Femur (tissue), 1 donor: Measurements from ENCODE around the gene GAK.

Experiments used
- DNase-seq: peaks from one replicate; pipeline ENCODE4 v3.0.0-alpha.2; 2017

The GAK gene

GRCh38 chr4:866068-866760 lies 65.9 kb downstream of the GAK start:
- DNase-seq: no peak

- no peak for DNase-seq
These were observed 66.5 kb downstream of the GAK start for GRCh38 chr4:865572-865971.

DNA sequence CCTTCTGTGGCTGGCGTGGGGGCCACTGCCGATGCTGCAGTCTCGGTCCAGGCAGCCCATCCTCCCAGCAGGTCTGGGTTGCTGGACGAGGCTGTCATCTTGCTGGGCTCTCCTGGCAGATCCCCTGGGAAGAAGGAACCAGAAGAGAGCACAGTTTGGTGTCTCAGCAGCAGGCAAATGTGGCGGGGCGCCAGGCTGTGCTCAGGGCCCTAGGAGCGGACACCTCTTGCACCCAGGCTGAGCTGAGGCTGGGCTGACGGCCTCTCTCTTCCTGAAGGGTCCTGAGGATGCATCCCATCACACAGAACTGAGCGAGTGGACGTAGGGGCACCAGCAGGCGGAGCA lies 67.0 kb downstream of the GAK start:
- no peak for DNase-seq

DNA sequence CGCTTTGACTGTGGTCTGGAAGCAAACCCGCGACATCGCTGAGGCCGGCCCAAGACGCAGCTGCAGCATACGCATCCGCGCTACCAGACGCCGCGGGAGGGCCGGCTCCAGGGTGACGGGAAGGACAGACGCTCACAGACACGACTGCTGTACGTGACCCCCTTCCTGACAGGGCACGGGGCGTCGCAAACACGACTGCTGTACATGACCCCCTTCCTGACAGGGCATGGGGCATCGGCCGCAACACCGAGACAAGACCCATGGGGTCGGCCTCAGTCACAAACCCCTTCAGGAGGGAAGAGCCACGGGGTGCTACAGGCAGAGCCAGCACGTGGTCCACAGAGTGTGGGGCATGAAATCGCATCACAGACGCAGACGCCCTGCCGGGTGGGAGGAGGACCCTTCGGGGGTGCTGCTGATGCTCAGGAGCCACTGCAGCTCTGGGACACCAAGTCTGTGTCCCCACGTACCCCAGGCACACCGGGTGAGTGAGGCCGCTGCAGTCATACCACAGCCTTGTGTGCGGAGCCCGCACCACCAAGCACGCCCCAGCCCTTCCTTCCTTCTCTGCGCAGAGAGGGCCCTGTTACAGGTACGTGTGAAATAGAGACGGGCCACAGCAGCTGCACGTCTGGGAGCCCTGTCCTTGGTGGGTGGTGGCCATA lies 67.5 kb downstream of the GAK start:
- DNase-seq: no peak

GRCh38 chr4:860561-860960 lies 71.6 kb downstream of the GAK start:
- no peak for DNase-seq

- DNase-seq: no peak
These were observed 72.6 kb downstream of the GAK start for GRCh38 chr4:859496-859895.

DNA sequence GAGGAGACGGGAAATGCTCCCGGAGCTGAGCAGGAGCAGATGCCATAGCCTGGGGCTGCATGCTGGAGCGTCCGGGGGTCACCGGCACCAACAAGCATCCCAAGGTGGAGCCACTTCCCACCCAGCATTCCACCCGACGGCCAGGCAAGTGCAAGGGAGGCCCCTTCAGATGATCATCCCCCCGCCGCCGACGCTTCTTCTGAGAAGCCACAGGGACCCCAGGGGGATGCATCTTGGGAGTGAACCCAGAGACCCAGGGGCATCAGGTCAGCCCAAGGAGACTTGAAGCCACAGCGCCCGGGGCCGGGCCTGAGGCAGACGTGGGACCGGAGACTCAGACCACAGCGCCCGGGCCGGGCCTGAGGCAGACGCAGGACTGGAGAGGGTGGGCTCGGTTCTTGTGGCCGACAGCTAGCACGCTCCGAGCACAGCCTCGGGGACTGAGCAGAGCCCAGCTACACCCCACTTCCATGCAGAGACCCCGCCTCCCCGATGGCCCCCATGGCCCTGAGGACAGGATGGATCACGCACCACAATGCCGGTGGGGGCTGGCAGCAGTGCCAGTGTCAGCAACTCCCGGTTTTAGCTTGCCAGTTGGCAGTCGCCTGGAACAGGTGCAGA lies 73.2 kb downstream of the GAK start:
- DNase-seq: no peak

GRCh38 chr4:858041-858481 lies 74.1 kb downstream of the GAK start:
- DNase-seq: no peak

GRCh38 chr4:857461-857860 lies 74.7 kb downstream of the GAK start:
- no peak for DNase-seq

- DNase-seq: no peak
These were observed 75.8 kb downstream of the GAK start for GRCh38 chr4:856225-856901.

DNA sequence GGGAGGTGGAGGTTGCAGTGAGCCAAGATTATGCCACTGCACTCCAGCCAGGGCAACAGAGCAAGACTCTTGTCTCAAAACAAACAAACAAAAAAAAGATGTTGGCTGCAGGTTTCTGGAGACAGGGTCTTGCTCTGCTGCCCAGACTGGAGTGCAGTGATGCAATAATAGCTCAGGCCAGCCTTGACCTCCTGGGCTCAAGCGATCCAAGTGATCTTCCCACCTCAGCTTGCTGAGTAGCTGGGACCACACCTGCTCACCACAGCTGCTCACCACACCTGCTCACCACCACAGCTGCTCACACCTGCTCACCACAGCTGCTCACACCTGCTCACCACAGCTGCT lies 76.3 kb downstream of the GAK start:
- no peak for DNase-seq

GRCh38 chr4:854356-854755 lies 77.8 kb downstream of the GAK start:
- no peak for DNase-seq

GRCh38 chr4:853416-853781 lies 78.7 kb downstream of the GAK start:
- no peak for DNase-seq

DNA sequence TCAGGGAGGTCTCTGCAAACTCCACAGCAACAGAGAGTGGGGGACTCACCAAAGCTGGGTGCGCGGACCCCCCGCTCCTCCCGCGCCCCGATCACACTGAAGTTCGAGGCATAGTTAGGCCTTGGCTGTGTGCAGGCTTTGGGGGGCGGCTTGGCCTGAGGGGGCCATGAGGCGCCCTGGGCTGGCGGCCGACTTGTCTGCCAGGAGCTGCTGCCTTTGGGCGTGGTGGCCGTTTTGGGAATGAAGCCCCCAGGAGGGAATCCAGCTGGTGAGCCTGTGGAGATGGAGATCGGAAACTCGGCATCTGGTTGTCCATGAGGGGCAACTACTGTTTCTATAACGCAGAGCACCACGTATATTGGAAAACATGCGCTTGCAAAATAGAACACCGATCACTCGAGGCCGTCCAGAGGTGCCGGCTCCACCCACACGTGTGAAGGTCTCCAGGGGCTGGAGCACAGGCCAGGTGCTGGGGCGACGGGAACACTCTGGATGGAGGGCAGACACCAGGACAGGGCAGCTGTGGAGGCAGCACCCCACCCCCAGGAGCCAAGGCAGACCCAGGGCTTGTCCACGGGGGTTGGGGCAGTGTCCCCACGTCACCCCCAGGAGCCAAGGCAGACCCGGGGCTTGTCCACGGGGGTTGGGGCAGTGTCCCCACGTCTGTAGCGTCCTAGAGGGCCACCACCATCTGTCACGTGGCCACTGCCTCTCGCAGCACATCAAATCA lies 80.2 kb downstream of the GAK start:
- no peak for DNase-seq

GRCh38 chr4:850323-850945 lies 81.7 kb downstream of the GAK start:
- DNase-seq: no peak

- DNase-seq: no peak
These were observed 82.5 kb downstream of the GAK start for GRCh38 chr4:849478-850175.

GRCh38 chr4:848803-849477 lies 83.2 kb downstream of the GAK start:
- DNase-seq: no peak

DNA sequence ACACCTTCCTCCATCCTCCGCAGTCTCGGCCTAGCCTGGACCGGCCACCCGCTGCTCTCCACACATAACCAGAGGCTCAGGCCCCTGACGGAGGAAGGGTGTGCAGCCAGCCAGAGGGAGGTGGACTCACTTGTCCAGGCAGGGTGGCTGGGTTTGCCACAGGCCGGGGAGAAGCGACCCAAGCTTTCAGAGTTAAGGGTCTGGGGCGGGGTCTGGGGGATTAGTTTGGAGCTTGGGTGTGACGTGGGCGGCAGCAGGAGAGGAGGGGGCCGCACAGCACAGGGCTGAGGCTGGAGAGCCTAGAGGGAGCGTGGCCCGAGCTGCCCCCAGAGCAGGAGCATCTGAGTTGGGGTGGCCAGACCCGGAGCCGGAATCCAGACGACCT lies 83.8 kb downstream of the GAK start:
- DNase-seq: no peak

- DNase-seq: no peak
These were observed 86.3 kb downstream of the GAK start for GRCh38 chr4:845836-846251.

- DNase-seq: no peak
These were observed 86.8 kb downstream of the GAK start for GRCh38 chr4:845233-845835.

DNA sequence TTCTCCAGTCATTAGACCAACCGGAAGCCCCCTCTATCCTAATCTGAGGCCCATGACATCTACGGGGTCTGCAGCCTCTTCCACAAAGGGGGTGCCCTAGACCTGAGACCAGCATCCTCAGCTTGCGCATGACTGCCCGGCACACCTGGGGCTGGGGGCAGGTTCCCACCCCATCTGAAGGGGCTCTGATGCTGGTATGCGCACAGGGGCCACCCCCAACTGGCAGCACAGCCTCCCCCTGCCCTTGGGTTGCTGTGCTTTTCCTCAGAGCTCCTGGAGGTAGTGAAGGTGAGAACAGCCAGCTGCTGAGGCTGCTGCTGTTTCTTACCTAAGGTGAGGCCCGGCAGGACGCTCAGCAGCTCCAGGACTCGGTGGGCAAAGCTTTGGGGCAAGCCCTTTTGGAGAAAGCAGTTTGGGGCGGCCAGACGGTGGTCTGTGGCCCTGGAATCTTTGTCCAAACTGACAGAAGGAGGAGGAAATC lies 87.3 kb downstream of the GAK start:
- no peak for DNase-seq
